NCI-H446 (cell line): ENCODE results near the gene TRAF3.

Experiments used
- DNase-seq, 2 experiments: peaks; one replicate each; lab custom pipeline; 2025; lab: John Stamatoyannopoulos, UW

TRAF3 gene

GRCh38 chr14:102939329-102939728 is 162.1 kb downstream of the TRAF3 start:
- no peak for DNase-seq

- no peak for DNase-seq
Observed at GRCh38 chr14:102939820-102940561, 162.7 kb downstream of the TRAF3 start.

GRCh38 chr14:102940729-102941362 is 163.6 kb downstream of the TRAF3 start:
- DNase-seq, result no peak

GRCh38 chr14:102941419-102942011 is 164.3 kb downstream of the TRAF3 start:
- DNase-seq, result no peak

GRCh38 chr14:102942069-102942468 is 164.8 kb downstream of the TRAF3 start:
- DNase-seq, result no peak

- DNase-seq, result no peak
Observed at GRCh38 chr14:102943454-102943853, 166.2 kb downstream of the TRAF3 start.

- no peak for DNase-seq
Observed at GRCh38 chr14:102943979-102944378, 166.7 kb downstream of the TRAF3 start.

- DNase-seq, result no peak
Observed at GRCh38 chr14:102944448-102945330, 167.4 kb downstream of the TRAF3 start.

GRCh38 chr14:102945346-102946130 is 168.3 kb downstream of the TRAF3 start:
- no peak for DNase-seq

GRCh38 chr14:102947321-102948103 is 170.3 kb downstream of the TRAF3 start:
- DNase-seq, result no peak

- no peak for DNase-seq
Observed at GRCh38 chr14:102948698-102949061, 171.4 kb downstream of the TRAF3 start.

GRCh38 chr14:102949062-102949800 is 172.0 kb downstream of the TRAF3 start:
- DNase-seq, result no peak

GRCh38 chr14:102949801-102950451 is 172.7 kb downstream of the TRAF3 start:
- DNase-seq, result peak; percentile 40 to 91

- DNase-seq, result no peak
Observed at GRCh38 chr14:102951034-102951433, 173.8 kb downstream of the TRAF3 start.

- no peak for DNase-seq
Observed at GRCh38 chr14:102951799-102952198, 174.6 kb downstream of the TRAF3 start.

- DNase-seq, result no peak
Observed at GRCh38 chr14:102952276-102952675, 175.0 kb downstream of the TRAF3 start.

- no peak for DNase-seq
Observed at GRCh38 chr14:102953100-102953499, 175.9 kb downstream of the TRAF3 start.

- no peak for DNase-seq
Observed at GRCh38 chr14:102954081-102954789, 177.0 kb downstream of the TRAF3 start.
